ENCODE measurements around the gene HMX1. TPM values are rescaled to one million over a fixed set of nuclear protein-coding genes. Genes with fewer than 3 reads are reported as not detected.

HMX1 gene
- polyA plus RNA-seq, 1 of the 3 experiments (the other 2 are of a cell fraction), result 0.20 TPM

GRCh38 chr4:8850074-8850829, 21.4 kb downstream of the HMX1 start:
- no peak overlapping the region for H3K4me3 ChIP-seq (ENCODE audit: low read depth in 2 of 2, low read length in 1 of 2)
- no peaks in the 10 kb centered on the region for H3K9me2 ChIP-seq
- DNase-seq, result no peak
- H3K4me1 ChIP-seq (ENCODE audit: control insufficient read depth in 1 of 2, insufficient read depth in 2 of 2, low read depth in 1 of 2, low read length in 1 of 2), result peaks cover 0 to 4% of the 10 kb centered on the region in 2 experiments; a peak in 1 of 4 replicates
- ChIA-PET POLR2A (no interaction called here), CTCF (no interaction called here)
- H3K79me2 ChIP-seq (ENCODE audit: insufficient read depth), result no peaks in the 10 kb centered on the region
- no peak overlapping the region for H3K9ac ChIP-seq
- H3K27ac ChIP-seq (ENCODE audit: low read depth in 2 of 2, low read length in 1 of 2), result no peak overlapping the region
- TF ChIP-seq PBX3 (IDR thresholded peaks at IDR 0.05) (no peak), FOSL2 (IDR thresholded peaks at IDR 0.05; ENCODE audit: borderline replicate concordance, low read depth) (no peak), IRF3 (IDR thresholded peaks at IDR 0.05; ENCODE audit: low read depth, low read length) (no peak), RXRA (IDR thresholded peaks at IDR 0.05; ENCODE audit: borderline replicate concordance, low read depth) (no peak), SIN3A (IDR thresholded peaks at IDR 0.05; ENCODE audit: borderline replicate concordance, low read depth, low read length) (no peak), EP300 (IDR thresholded peaks at IDR 0.05; ENCODE audit: borderline replicate concordance in 1 of 2, low read depth in 1 of 2, low read length in 1 of 2) (no peak), MXI1 (IDR thresholded peaks at IDR 0.05; ENCODE audit: low read depth, low read length) (no peak), JUND (IDR thresholded peaks at IDR 0.05) (no peak)
- no peaks in the 10 kb centered on the region for H3F3A ChIP-seq (replicated peaks; ENCODE audit: insufficient read depth)
- no peaks in the 10 kb centered on the region for H3K36me3 ChIP-seq (replicated peaks in 1 of 2; ENCODE audit: control insufficient read depth in 1 of 2, insufficient read depth in 2 of 2, low read length in 1 of 2)
- no peaks in the 10 kb centered on the region for H3K9me3 ChIP-seq
- H3K4me2 ChIP-seq, result no peak overlapping the region
- no peak overlapping the region for H2AFZ ChIP-seq (ENCODE audit: low read depth)
- WGBS (ENCODE audit: low lambda C conversion rate), result 62% methylated on average over 19 of the region's 23 CpGs
- no peaks in the 10 kb centered on the region for H4K20me1 ChIP-seq (ENCODE audit: insufficient read depth)
- H3K27me3 ChIP-seq (ENCODE audit: insufficient read depth), result no peaks in the 10 kb centered on the region

GRCh38 chr4:8849266-8850073, 22.2 kb downstream of the HMX1 start:
- 57% methylated on average over 14 of the region's 18 CpGs for WGBS (ENCODE audit: low lambda C conversion rate)
- CTCF ChIA-PET, result no interaction called here
- H3K27me3 ChIP-seq (ENCODE audit: insufficient read depth), result no peaks in the 10 kb centered on the region
- no peaks in the 10 kb centered on the region for H3K36me3 ChIP-seq (replicated peaks in 1 of 2; ENCODE audit: control insufficient read depth in 1 of 2, insufficient read depth in 2 of 2, low read length in 1 of 2)
- H3F3A ChIP-seq (replicated peaks; ENCODE audit: insufficient read depth), result no peaks in the 10 kb centered on the region
- H3K79me2 ChIP-seq (ENCODE audit: insufficient read depth), result no peaks in the 10 kb centered on the region
- POLR2A ChIA-PET, result no interaction called here
- H3K4me2 ChIP-seq, result no peak overlapping the region
- H3K9ac ChIP-seq, result no peak overlapping the region
- no peak overlapping the region for H3K27ac ChIP-seq (ENCODE audit: low read depth in 2 of 2, low read length in 1 of 2)
- no peaks in the 10 kb centered on the region for H4K20me1 ChIP-seq (ENCODE audit: insufficient read depth)
- peak; percentile 13 for DNase-seq
- H3K9me3 ChIP-seq, result no peaks in the 10 kb centered on the region
- H3K9me2 ChIP-seq, result no peaks in the 10 kb centered on the region
- H2AFZ ChIP-seq (ENCODE audit: low read depth), result no peak overlapping the region
- H3K4me1 ChIP-seq (ENCODE audit: control insufficient read depth in 1 of 2, insufficient read depth in 2 of 2, low read depth in 1 of 2, low read length in 1 of 2), result no peaks in the 10 kb centered on the region; a peak in 1 of 4 replicates
- H3K4me3 ChIP-seq (ENCODE audit: low read depth in 2 of 2, low read length in 1 of 2), result no peak overlapping the region
- no peak for TF ChIP-seq TEAD4 (IDR thresholded peaks at IDR 0.05; ENCODE audit: borderline replicate concordance, insufficient read depth)
- TF ChIP-seq PBX3 (IDR thresholded peaks at IDR 0.05), result no peak
- TF ChIP-seq MAX (IDR thresholded peaks at IDR 0.05; ENCODE audit: low read depth), result no peak
- TF ChIP-seq RXRA (IDR thresholded peaks at IDR 0.05; ENCODE audit: borderline replicate concordance, low read depth), result no peak
- TF ChIP-seq SIN3A (IDR thresholded peaks at IDR 0.05; ENCODE audit: borderline replicate concordance, low read depth, low read length), result no peak
- no peak for TF ChIP-seq REST (IDR thresholded peaks at IDR 0.05; ENCODE audit: low read depth, low read length)
- no peak for TF ChIP-seq ELF1 (IDR thresholded peaks at IDR 0.05)
- no peak for TF ChIP-seq MXI1 (IDR thresholded peaks at IDR 0.05; ENCODE audit: low read depth, low read length)
- TF ChIP-seq RFX5 (IDR thresholded peaks at IDR 0.05; ENCODE audit: low read length), result no peak
- TF ChIP-seq ZBTB33 (IDR thresholded peaks at IDR 0.05; ENCODE audit: borderline replicate concordance, low read depth), result no peak

Measured in SK-N-SH (cell line).